Thyroid gland (tissue), 4 donors: ENCODE results near the gene R3HDML.

ENCODE experiments used
- POLR2A ChIP-seq, 2 donors: fragments of 450-650 bp; IDR thresholded peaks; one replicate each; pipeline ENCODE4 v1.6.1; 2017; ENCODE audit warnings: antibody characterized with exemption in 2 of 2, mild to moderate bottlenecking in 2 of 2, moderate library complexity in 1 of 2
- TF ChIP-seq, protein P1 (sequence below), 6 experiments: fragments of 200-600 bp in 3 of 6; fragments of 450-650 bp in 3 of 6; sonication (generic) in 3 of 6; IDR thresholded peaks; one replicate each; pipeline ENCODE4 v1.5.1; 2016 to 2019; ENCODE audit warnings: antibody characterized with exemption in 6 of 6, mild to moderate bottlenecking in 2 of 6, inconsistent platforms in 1 of 6, moderate library complexity in 1 of 6

DNA sequence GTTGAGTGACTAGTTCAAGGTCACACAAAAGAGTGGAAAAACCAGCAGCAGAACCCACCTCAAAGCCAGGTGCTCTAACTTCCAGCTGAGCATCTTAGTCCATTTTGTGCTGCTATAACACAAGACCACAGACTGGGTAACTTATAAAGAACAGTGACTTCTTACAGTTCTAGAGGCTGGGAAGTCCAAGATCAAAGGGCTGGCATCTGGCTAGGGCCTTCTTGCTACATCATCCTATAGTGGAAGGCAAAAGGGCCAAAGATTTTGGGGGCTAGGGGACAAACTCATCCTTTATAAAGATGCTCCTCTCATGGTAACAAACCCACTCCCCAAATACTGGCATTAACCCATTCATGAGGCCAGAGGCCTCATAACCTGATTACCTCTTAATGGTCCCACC, 35.6 kb upstream of the R3HDML start:
- TF ChIP-seq, protein P1, sequence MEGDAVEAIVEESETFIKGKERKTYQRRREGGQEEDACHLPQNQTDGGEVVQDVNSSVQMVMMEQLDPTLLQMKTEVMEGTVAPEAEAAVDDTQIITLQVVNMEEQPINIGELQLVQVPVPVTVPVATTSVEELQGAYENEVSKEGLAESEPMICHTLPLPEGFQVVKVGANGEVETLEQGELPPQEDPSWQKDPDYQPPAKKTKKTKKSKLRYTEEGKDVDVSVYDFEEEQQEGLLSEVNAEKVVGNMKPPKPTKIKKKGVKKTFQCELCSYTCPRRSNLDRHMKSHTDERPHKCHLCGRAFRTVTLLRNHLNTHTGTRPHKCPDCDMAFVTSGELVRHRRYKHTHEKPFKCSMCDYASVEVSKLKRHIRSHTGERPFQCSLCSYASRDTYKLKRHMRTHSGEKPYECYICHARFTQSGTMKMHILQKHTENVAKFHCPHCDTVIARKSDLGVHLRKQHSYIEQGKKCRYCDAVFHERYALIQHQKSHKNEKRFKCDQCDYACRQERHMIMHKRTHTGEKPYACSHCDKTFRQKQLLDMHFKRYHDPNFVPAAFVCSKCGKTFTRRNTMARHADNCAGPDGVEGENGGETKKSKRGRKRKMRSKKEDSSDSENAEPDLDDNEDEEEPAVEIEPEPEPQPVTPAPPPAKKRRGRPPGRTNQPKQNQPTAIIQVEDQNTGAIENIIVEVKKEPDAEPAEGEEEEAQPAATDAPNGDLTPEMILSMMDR (IDR thresholded peaks at IDR 0.05): no peak
- TF ChIP-seq POLR2A (IDR thresholded peaks at IDR 0.05): no peak
